Vagina (tissue), 2 donors: ENCODE results near the gene DCST1.

Source experiments
- CTCF ChIP-seq, 3 experiments: fragments of 450-650 bp in 2 of 3; fragments of 200-600 bp in 1 of 3; sonication (generic) in 1 of 3; IDR thresholded peaks; one replicate each; pipeline ENCODE4 v1.5.1; 2017 to 2019; ENCODE audit warnings: antibody characterized with exemption in 3 of 3, mild to moderate bottlenecking in 2 of 3, moderate library complexity in 2 of 3
- POLR2A ChIP-seq, 2 donors: fragments of 450-650 bp; IDR thresholded peaks; one replicate each; pipeline ENCODE4 v1.6.1; 2017; ENCODE audit warnings: antibody characterized with exemption in 2 of 2, mild to moderate bottlenecking in 2 of 2, moderate library complexity in 2 of 2
- POLR2AphosphoS5 ChIP-seq, 2 donors: sonication (generic); formaldehyde crosslinking; IDR thresholded peaks; one replicate each; pipeline ENCODE4 v1.9.0; 2017; ENCODE audit warnings: antibody characterized with exemption in 2 of 2, mild to moderate bottlenecking in 2 of 2, low read depth in 1 of 2; ENCODE audit not compliant: insufficient read depth in 1 of 2

GRCh38 chr1:155005076-155006011, 28.3 kb upstream of the DCST1 start:
- no peak for TF ChIP-seq CTCF (IDR thresholded peaks at IDR 0.05)
- TF ChIP-seq POLR2A (IDR thresholded peaks at IDR 0.05), result no peak
- peak in 1 of 2 donors; percentile 55 for TF ChIP-seq POLR2AphosphoS5 (IDR thresholded peaks at IDR 0.05; ENCODE audit: insufficient read depth in 1 of 2, low read depth in 1 of 2)
